ENCODE data around the gene MEIS1. TPM values are rescaled to one million over a fixed set of nuclear protein-coding genes. Genes with fewer than 3 reads are reported as not detected.

The MEIS1 gene
- total RNA-seq, 1 experiment from 2014 or later = 0.28 TPM

DNA sequence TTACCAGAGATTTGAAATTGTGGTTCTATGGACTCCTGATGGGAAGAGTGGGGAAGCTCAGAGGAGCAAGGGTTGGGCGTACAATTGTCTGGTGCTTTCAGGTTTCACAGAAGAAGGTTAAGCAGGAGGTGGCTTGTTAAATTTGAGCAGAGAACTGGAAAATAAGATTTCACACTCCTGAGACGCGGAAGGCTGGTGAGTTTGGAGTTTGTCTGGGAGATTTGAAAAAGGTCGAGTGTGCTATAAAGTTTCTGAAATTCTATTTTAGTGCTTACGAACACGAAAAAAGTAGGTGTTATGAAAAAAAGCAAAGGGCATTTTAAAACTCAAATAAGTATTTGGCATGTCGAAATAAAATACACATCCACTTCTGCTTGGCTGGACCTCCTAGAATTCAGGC lies 170.1 kb downstream of the MEIS1 start:
- Histone ChIP-seq H3K27me3 (ENCODE audit: control insufficient read depth, insufficient read depth, low read length) (no peaks in the 10 kb centered on the region), H3K4me3 (ENCODE audit: insufficient read depth, low read depth, low read length) (no peak overlapping the region), H3K36me3 (replicated peaks; ENCODE audit: control insufficient read depth, insufficient read depth, low read length) (no peaks in the 10 kb centered on the region)
- no peak for DNase-seq

DNA sequence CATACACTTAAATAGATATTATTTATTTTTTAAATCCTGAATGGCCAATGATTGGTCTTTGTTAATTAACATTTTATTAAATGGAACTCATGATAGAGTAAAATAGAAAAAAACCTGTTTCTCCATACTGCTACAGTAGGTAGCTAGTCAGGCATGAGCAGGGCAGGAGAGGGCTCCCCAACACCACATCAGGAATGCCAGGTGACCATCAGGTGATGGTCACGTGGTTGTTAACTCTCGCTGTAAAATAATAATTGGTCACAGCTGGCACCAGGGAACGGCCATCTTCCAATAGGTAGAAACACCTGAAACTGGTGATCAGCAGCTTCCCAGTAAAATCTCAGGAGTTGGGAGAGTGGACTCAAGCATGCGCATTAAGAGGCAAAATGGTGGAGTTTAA lies 172.2 kb downstream of the MEIS1 start:
- DNase-seq = no peak
- H3K36me3 ChIP-seq (replicated peaks; ENCODE audit: control insufficient read depth, insufficient read depth, low read length) = no peaks in the 10 kb centered on the region
- no peak overlapping the region for H3K4me3 ChIP-seq (ENCODE audit: insufficient read depth, low read depth, low read length)
- H3K27me3 ChIP-seq (ENCODE audit: control insufficient read depth, insufficient read depth, low read length) = no peaks in the 10 kb centered on the region
